Panc1 (cell line): Measurements from ENCODE around the gene KCTD1.

ENCODE experiments used
- CTCF ChIP-seq: fragments of 450-650 bp; IDR thresholded peaks from 2 replicates; pipeline ENCODE4 v1.5.1; 2017; ENCODE audit warnings: mild to moderate bottlenecking
- POLR2AphosphoS5 ChIP-seq: IDR thresholded peaks from 2 replicates; pipeline ENCODE4 v1.6.1; 2012; ENCODE audit warnings: mild to moderate bottlenecking, low read depth, low read length, moderate library complexity
- REST ChIP-seq, 2 experiments: IDR thresholded peaks; 2 replicates each; pipeline ENCODE4 v1.6.1; 2011 to 2012; ENCODE audit warnings: low read depth in 2 of 2, control low read depth in 1 of 2, low read length in 1 of 2, mild to moderate bottlenecking in 1 of 2, moderate library complexity in 1 of 2; ENCODE audit not compliant: insufficient read depth in 1 of 2
- SIN3A ChIP-seq: IDR thresholded peaks from 2 replicates; pipeline ENCODE4 v1.6.1; 2012; ENCODE audit warnings: low read depth, mild to moderate bottlenecking, low read length, moderate library complexity, borderline replicate concordance; ENCODE audit not compliant: insufficient read depth
- TCF7L2 ChIP-seq: IDR thresholded peaks from 2 replicates; pipeline ENCODE4 v1.6.1; 2011; ENCODE audit warnings: mild to moderate bottlenecking, low read depth, low read length, inconsistent platforms

GRCh38 chr18:26409091-26409490, 139.3 kb downstream of the KCTD1 start:
- TF ChIP-seq CTCF, result no peak
- no peak for TF ChIP-seq REST (IDR thresholded peaks at IDR 0.05; ENCODE audit: insufficient read depth in 1 of 2, low read depth in 2 of 2, low read length in 1 of 2)
- no peak for TF ChIP-seq POLR2AphosphoS5
- no peak for TF ChIP-seq SIN3A
- no peak for TF ChIP-seq TCF7L2
